HepG2 (cell line): ENCODE results near the gene MTRFR. TPM values are rescaled to one million over a fixed set of nuclear protein-coding genes. Genes with fewer than 3 reads are reported as not detected.

ENCODE experiments used
- KDM5A ChIP-seq: fragments of 200-600 bp; sonication (generic); IDR thresholded peaks from 2 replicates; pipeline ENCODE4 v1.7.0; 2018; ENCODE audit warnings: antibody characterized with exemption, mild to moderate bottlenecking, low read length, borderline replicate concordance
- MTA3 ChIP-seq: sonication (generic); formaldehyde crosslinking; IDR thresholded peaks from 2 replicates; pipeline ENCODE4 v1.4.0; 2020; ENCODE audit warnings: missing genetic modification reagents
- PAF1 ChIP-seq: IDR thresholded peaks from 2 replicates; pipeline ENCODE4 v1.6.1; 2016; ENCODE audit warnings: missing genetic modification reagents, missing compliant biosample characterization
- PTBP1 ChIP-seq: fragments of 200-400 bp; formaldehyde crosslinking; IDR thresholded peaks from 2 replicates; pipeline ENCODE4 v1.6.1; 2018; ENCODE audit warnings: low read length, low read depth; ENCODE audit not compliant: poor library complexity, severe bottlenecking
- SMYD3 ChIP-seq: sonication (generic); formaldehyde crosslinking; IDR thresholded peaks from 2 replicates; pipeline ENCODE4 v1.8.1; 2023; ENCODE audit warnings: mild to moderate bottlenecking, missing genetic modification reagents
- SOX5 ChIP-seq: IDR thresholded peaks from 2 replicates; pipeline ENCODE4 v1.6.1; 2016; ENCODE audit warnings: borderline replicate concordance
- ZMAT3 ChIP-seq: sonication (generic); formaldehyde crosslinking; conservative IDR thresholded peaks from 2 replicates; pipeline ENCODE4 v1.7.0; 2021; ENCODE audit warnings: missing genetic modification reagents
- ZNF205 ChIP-seq: IDR thresholded peaks from 2 replicates; pipeline ENCODE4 v1.6.1; 2018; ENCODE audit warnings: missing biosample characterization, missing genetic modification reagents
- ZNF225 ChIP-seq: sonication (generic); formaldehyde crosslinking; IDR thresholded peaks from 2 replicates; pipeline ENCODE4 v1.4.0; 2020; ENCODE audit warnings: mild to moderate bottlenecking, missing genetic modification reagents
- ZNF263 ChIP-seq: sonication (generic); formaldehyde crosslinking; IDR thresholded peaks from 2 replicates; pipeline ENCODE4 v1.4.0; 2020; ENCODE audit warnings: missing genetic modification reagents
- ZNF383 ChIP-seq: sonication (generic); formaldehyde crosslinking; IDR thresholded peaks from 2 replicates; pipeline ENCODE4 v1.4.0; 2020; ENCODE audit warnings: missing genetic modification reagents, mild to moderate bottlenecking, borderline replicate concordance
- ZNF496 ChIP-seq: sonication (generic); formaldehyde crosslinking; IDR thresholded peaks from 2 replicates; pipeline ENCODE4 v1.8.1; 2023; ENCODE audit warnings: mild to moderate bottlenecking, moderate library complexity, missing genetic modification reagents; ENCODE audit not compliant: insufficient replicate concordance
- polyA plus RNA-seq, 8 experiments: library from polyadenylated mRNA; depleted of rRNA in 3 of 8; stranded (reverse) in 7 of 8; unstranded in 1 of 8; fragments of >200 nt; fragmentation: Illumina TruSeq in 4 of 8; extraction: Trizol in 4 of 8; gene quantifications; 2 replicates each; pipeline versions ENCODE4 v1.2.1 to v1.2.3, GENCODE V29; 2011 to 2016; ENCODE audit warnings: low read depth in 4 of 8, missing spikeins in 1 of 8, mixed read lengths in 1 of 8; ENCODE audit not compliant: insufficient read depth in 1 of 8
- total RNA-seq, 5 experiments: library from RNA; depleted of rRNA; stranded (reverse); fragments of >200 nt; fragmentation: Illumina TruSeq; extraction: Trizol; gene quantifications; 2 replicates each; pipeline ENCODE4 v1.2.3, GENCODE V29; 2016; ENCODE audit warnings: low read depth in 1 of 5
- TF ChIP-seq, protein P1 (sequence below): sonication (generic); formaldehyde crosslinking; IDR thresholded peaks from 2 replicates; pipeline ENCODE4 v1.8.0; 2022; ENCODE audit warnings: mild to moderate bottlenecking, missing genetic modification reagents
- TF ChIP-seq, protein P2 (sequence below): sonication (generic); formaldehyde crosslinking; IDR thresholded peaks from 2 replicates; pipeline ENCODE4 v1.4.0; 2020; ENCODE audit warnings: missing genetic modification reagents, mild to moderate bottlenecking, borderline replicate concordance
- TF ChIP-seq, protein P3 (sequence below): sonication (generic); formaldehyde crosslinking; IDR thresholded peaks from 2 replicates; pipeline ENCODE4 v1.4.0; 2020; ENCODE audit warnings: missing genetic modification reagents
- TF ChIP-seq, protein P4 (sequence below): conservative IDR thresholded peaks from 2 replicates; pipeline ENCODE4 v1.6.1; 2018; ENCODE audit warnings: missing genetic modification reagents
- TF ChIP-seq, protein P5 (sequence below): sonication (generic); formaldehyde crosslinking; IDR thresholded peaks from 2 replicates; pipeline ENCODE4 v1.5.0; 2020; ENCODE audit warnings: missing genetic modification reagents
- TF ChIP-seq, protein P6 (sequence below): sonication (generic); formaldehyde crosslinking; IDR thresholded peaks from 2 replicates; pipeline ENCODE4 v1.5.0; 2020; ENCODE audit warnings: mild to moderate bottlenecking, missing genetic modification reagents

The MTRFR gene
- total and polyA plus RNA-seq, 2 of the 13 experiments (the other 11 are each of a cell fraction or from before 2014, with no cell fraction given): 7.1 to 9.9 TPM

DNA sequence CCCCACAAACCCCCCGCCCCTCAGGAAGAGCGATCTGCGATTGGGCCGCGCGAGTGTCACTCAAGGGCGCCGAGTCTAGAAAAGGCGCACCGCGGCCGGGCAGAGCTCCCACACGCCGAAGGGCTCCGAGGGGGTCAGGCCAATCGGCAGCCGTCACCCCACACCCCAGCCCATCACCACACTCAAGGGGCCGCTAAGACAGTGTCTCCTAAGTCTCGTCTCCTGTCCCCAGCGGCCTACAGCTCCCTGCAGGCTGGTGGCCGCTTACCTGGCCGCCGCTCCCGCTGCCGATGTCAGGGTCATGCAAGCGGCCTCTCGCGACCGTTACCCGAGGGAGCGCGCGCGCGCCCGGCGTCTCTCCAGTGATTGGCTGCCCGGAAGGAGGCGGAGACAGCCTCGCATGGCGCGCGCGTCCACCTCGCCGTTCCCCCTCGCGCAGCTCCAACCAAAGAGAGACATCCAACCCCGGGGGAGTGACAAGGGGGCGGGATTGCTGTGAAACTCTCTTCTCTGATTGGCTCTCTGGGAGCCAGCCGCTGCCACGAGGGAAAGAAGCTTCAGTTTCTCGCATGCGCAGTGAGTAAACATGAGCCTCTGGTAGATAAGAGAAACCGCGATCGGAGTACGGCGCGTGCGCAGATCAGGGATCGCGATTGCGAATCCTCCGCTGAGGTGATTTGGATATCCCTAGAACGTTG lies at the start of gene MTRFR, which contains the start of gene MPHOSPH9 (continued):
- TF ChIP-seq, protein P1, sequence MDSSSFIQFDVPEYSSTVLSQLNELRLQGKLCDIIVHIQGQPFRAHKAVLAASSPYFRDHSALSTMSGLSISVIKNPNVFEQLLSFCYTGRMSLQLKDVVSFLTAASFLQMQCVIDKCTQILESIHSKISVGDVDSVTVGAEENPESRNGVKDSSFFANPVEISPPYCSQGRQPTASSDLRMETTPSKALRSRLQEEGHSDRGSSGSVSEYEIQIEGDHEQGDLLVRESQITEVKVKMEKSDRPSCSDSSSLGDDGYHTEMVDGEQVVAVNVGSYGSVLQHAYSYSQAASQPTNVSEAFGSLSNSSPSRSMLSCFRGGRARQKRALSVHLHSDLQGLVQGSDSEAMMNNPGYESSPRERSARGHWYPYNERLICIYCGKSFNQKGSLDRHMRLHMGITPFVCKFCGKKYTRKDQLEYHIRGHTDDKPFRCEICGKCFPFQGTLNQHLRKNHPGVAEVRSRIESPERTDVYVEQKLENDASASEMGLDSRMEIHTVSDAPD (CRISPR knock-in tag): no peak; the same call in 1 of the 2 replicates
- TF ChIP-seq KDM5A: no peak
- TF ChIP-seq SOX5 (CRISPR knock-in tag): peak; percentile 36
- TF ChIP-seq, protein P2, sequence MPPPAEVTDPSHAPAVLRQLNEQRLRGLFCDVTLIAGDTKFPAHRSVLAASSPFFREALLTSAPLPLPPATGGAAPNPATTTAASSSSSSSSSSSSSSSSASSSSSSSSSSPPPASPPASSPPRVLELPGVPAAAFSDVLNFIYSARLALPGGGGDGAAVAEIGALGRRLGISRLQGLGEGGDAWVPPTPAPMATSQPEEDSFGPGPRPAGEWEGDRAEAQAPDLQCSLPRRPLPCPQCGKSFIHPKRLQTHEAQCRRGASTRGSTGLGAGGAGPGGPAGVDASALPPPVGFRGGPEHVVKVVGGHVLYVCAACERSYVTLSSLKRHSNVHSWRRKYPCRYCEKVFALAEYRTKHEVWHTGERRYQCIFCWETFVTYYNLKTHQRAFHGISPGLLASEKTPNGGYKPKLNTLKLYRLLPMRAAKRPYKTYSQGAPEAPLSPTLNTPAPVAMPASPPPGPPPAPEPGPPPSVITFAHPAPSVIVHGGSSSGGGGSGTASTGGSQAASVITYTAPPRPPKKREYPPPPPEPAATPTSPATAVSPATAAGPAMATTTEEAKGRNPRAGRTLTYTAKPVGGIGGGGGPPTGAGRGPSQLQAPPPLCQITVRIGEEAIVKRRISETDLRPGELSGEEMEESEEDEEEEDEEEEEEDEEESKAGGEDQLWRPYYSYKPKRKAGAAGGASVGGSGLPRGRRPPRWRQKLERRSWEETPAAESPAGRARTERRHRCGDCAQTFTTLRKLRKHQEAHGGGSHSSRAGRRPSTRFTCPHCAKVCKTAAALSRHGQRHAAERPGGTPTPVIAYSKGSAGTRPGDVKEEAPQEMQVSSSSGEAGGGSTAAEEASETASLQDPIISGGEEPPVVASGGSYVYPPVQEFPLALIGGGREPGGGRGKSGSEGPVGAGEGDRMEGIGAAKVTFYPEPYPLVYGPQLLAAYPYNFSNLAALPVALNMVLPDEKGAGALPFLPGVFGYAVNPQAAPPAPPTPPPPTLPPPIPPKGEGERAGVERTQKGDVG (CRISPR knock-in tag): 0 out of 2 replicates have a peak, but pooled peaks have one; percentile 57
- TF ChIP-seq PTBP1: peak; percentile 84
- TF ChIP-seq ZNF383 (CRISPR knock-in tag): no peak
- TF ChIP-seq ZNF263 (CRISPR knock-in tag): peak; percentile 55
- peak; percentile 95 for TF ChIP-seq ZNF225 (CRISPR knock-in tag)
- peak; percentile 95 for TF ChIP-seq ZMAT3 (CRISPR knock-in tag)
- TF ChIP-seq, protein P3, sequence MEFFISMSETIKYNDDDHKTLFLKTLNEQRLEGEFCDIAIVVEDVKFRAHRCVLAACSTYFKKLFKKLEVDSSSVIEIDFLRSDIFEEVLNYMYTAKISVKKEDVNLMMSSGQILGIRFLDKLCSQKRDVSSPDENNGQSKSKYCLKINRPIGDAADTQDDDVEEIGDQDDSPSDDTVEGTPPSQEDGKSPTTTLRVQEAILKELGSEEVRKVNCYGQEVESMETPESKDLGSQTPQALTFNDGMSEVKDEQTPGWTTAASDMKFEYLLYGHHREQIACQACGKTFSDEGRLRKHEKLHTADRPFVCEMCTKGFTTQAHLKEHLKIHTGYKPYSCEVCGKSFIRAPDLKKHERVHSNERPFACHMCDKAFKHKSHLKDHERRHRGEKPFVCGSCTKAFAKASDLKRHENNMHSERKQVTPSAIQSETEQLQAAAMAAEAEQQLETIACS (CRISPR knock-in tag): peak; percentile 99
- TF ChIP-seq ZNF496 (CRISPR knock-in tag): no peak
- TF ChIP-seq ZNF205 (CRISPR knock-in tag): peak; percentile 76; the same call in 1 of the 2 replicates
- peak; percentile 65; the same call in 1 of the 2 replicates for TF ChIP-seq SMYD3 (CRISPR knock-in tag)
- TF ChIP-seq, protein P4, sequence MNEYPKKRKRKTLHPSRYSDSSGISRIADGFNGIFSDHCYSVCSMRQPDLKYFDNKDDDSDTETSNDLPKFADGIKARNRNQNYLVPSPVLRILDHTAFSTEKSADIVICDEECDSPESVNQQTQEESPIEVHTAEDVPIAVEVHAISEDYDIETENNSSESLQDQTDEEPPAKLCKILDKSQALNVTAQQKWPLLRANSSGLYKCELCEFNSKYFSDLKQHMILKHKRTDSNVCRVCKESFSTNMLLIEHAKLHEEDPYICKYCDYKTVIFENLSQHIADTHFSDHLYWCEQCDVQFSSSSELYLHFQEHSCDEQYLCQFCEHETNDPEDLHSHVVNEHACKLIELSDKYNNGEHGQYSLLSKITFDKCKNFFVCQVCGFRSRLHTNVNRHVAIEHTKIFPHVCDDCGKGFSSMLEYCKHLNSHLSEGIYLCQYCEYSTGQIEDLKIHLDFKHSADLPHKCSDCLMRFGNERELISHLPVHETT (CRISPR knock-in tag): peak; percentile 57; the same call in 1 of the 2 replicates
- TF ChIP-seq PAF1: no peak
- TF ChIP-seq MTA3 (CRISPR knock-in tag): no peak
- TF ChIP-seq, protein P5, sequence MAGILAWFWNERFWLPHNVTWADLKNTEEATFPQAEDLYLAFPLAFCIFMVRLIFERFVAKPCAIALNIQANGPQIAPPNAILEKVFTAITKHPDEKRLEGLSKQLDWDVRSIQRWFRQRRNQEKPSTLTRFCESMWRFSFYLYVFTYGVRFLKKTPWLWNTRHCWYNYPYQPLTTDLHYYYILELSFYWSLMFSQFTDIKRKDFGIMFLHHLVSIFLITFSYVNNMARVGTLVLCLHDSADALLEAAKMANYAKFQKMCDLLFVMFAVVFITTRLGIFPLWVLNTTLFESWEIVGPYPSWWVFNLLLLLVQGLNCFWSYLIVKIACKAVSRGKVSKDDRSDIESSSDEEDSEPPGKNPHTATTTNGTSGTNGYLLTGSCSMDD (CRISPR knock-in tag): no peak
- TF ChIP-seq, protein P6, sequence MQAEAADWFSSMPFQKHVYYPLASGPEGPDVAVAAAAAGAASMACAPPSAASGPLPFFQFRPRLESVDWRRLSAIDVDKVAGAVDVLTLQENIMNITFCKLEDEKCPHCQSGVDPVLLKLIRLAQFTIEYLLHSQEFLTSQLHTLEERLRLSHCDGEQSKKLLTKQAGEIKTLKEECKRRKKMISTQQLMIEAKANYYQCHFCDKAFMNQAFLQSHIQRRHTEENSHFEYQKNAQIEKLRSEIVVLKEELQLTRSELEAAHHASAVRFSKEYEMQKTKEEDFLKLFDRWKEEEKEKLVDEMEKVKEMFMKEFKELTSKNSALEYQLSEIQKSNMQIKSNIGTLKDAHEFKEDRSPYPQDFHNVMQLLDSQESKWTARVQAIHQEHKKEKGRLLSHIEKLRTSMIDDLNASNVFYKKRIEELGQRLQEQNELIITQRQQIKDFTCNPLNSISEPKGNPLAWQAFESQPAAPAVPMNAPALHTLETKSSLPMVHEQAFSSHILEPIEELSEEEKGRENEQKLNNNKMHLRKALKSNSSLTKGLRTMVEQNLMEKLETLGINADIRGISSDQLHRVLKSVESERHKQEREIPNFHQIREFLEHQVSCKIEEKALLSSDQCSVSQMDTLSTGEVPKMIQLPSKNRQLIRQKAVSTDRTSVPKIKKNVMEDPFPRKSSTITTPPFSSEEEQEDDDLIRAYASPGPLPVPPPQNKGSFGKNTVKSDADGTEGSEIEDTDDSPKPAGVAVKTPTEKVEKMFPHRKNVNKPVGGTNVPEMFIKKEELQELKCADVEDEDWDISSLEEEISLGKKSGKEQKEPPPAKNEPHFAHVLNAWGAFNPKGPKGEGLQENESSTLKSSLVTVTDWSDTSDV (CRISPR knock-in tag): 0 out of 2 replicates have a peak, but pooled peaks have one; percentile 89
